ENCODE results near the gene BICDL1.
A peak's percentile ranks its signal among the peaks of the same experiment; 100 is the strongest.

BICDL1 gene

GRCh38 chr12:120125792-120126634 is 137.0 kb downstream of the BICDL1 start:
- DNase-seq (ENCODE audit: low spot score in 2 of 2) (no peak), ATAC-seq (peak; percentile 67)
- Mint-ChIP-seq H3K27ac (peak overlapping the region; percentile 89), H3K4me3 (no peak overlapping the region), H3K9me3 (no peaks in the 10 kb centered on the region), H3K4me1 (peaks cover 55% of the 10 kb centered on the region), H3K36me3 (peaks cover 59% of the 10 kb centered on the region)

DNA sequence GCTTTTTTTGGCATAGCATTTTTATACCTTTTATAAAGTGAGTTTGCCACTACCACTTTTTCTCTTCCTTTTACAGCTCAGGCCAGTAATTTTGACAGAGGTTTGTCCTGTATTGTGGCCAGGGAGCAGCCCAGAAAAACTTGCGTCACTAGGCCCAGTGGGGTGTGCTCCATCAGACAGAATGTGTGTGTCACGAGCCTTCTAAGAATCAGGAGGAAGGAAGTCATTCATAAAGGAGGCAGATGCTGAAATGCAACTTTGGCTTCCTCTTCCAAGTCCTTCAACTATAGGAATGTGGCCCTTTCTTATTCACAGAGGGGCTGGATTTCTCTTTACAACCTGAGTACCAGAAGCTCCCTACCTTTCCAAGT is 137.6 kb downstream of the BICDL1 start:
- DNase-seq (ENCODE audit: low spot score in 2 of 2) (no peak), ATAC-seq (peak; percentile 44)
- H3K4me1 Mint-ChIP-seq: peaks cover 49% of the 10 kb centered on the region
- peak overlapping the region; percentile 89 for H3K27ac Mint-ChIP-seq
- no peaks in the 10 kb centered on the region for H3K9me3 Mint-ChIP-seq
- no peak overlapping the region for H3K4me3 Mint-ChIP-seq
- peaks cover 65% of the 10 kb centered on the region for H3K36me3 Mint-ChIP-seq

- DNase-seq (ENCODE audit: low spot score in 2 of 2): no peak
- H3K27ac Mint-ChIP-seq: peak overlapping the region; percentile 78
- no peak overlapping the region for H3K4me3 Mint-ChIP-seq
- peaks cover 28% of the 10 kb centered on the region for H3K4me1 Mint-ChIP-seq
- peaks cover 93% of the 10 kb centered on the region for H3K36me3 Mint-ChIP-seq
- H3K9me3 Mint-ChIP-seq: no peaks in the 10 kb centered on the region
- no peak for ATAC-seq
These were observed 141.0 kb downstream of the BICDL1 start for GRCh38 chr12:120130011-120130410.

GRCh38 chr12:120131116-120131515 is 142.1 kb downstream of the BICDL1 start:
- no peak for ATAC-seq
- Mint-ChIP-seq H3K27ac (peak overlapping the region; percentile 48), H3K36me3 (peaks cover 99% of the 10 kb centered on the region), H3K4me1 (peaks cover 17% of the 10 kb centered on the region), H3K4me3 (no peak overlapping the region), H3K9me3 (no peaks in the 10 kb centered on the region)
- DNase-seq (ENCODE audit: low spot score in 2 of 2): no peak

- ATAC-seq (no peak), DNase-seq (ENCODE audit: low spot score in 2 of 2) (no peak)
- H3K4me3 Mint-ChIP-seq: no peak overlapping the region
- peaks cover 100% of the 10 kb centered on the region for H3K36me3 Mint-ChIP-seq
- no peaks in the 10 kb centered on the region for H3K9me3 Mint-ChIP-seq
- peak overlapping the region; percentile 82 for H3K27ac Mint-ChIP-seq
- peaks cover 6% of the 10 kb centered on the region for H3K4me1 Mint-ChIP-seq
These were observed 143.2 kb downstream of the BICDL1 start for GRCh38 chr12:120132054-120132836.

GRCh38 chr12:120132863-120133385 is 143.9 kb downstream of the BICDL1 start:
- Mint-ChIP-seq H3K4me3 (no peak overlapping the region), H3K36me3 (peaks cover 100% of the 10 kb centered on the region), H3K9me3 (no peaks in the 10 kb centered on the region), H3K27ac (peak overlapping the region; percentile 82), H3K4me1 (peaks cover 6% of the 10 kb centered on the region)
- ATAC-seq (no peak), DNase-seq (ENCODE audit: low spot score in 2 of 2) (no peak)

- no peak for ATAC-seq
- Mint-ChIP-seq H3K36me3 (peaks cover 100% of the 10 kb centered on the region), H3K9me3 (no peaks in the 10 kb centered on the region), H3K4me1 (peaks cover 4% of the 10 kb centered on the region), H3K27ac (no peak overlapping the region), H3K4me3 (no peak overlapping the region)
- no peak for DNase-seq (ENCODE audit: low spot score in 2 of 2)
These were observed 145.4 kb downstream of the BICDL1 start for GRCh38 chr12:120134307-120134980.

DNA sequence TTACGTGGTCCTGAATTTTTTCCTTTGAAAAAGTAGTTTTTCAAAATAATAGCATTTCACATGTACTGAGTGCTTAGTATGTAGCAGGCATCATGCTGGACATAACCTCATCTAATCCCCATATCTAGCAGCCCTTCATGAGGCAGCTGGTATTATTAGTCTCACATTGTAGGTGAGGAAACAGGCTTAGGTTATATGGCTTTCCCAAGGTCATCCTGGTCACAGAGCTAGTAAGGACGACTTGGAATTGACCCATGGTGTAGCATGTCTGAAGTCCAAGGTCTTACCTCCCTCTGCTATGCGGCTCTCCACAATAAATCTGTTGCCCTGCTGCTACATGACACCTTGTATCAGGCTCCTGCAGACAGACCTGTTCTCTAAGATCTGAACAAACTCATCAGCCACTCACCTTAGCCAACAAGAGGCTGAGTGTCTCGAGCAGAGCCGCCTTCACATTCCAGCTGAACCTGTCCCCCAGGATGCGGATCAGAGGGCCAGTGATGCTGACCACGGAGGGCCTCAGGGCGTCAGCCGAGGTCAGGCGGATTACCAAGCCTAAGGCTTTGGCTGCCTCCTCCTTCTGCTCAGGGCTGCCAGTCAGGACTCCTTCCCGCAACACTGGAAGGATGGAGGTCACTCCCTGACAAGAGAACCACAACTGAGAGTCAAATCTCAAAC is 147.2 kb downstream of the BICDL1 start:
- ATAC-seq: no peak
- Mint-ChIP-seq H3K36me3 (peaks cover 100% of the 10 kb centered on the region), H3K9me3 (no peaks in the 10 kb centered on the region), H3K4me3 (no peak overlapping the region), H3K27ac (no peak overlapping the region), H3K4me1 (no peaks in the 10 kb centered on the region)
- no peak for DNase-seq (ENCODE audit: low spot score in 2 of 2)

DNA sequence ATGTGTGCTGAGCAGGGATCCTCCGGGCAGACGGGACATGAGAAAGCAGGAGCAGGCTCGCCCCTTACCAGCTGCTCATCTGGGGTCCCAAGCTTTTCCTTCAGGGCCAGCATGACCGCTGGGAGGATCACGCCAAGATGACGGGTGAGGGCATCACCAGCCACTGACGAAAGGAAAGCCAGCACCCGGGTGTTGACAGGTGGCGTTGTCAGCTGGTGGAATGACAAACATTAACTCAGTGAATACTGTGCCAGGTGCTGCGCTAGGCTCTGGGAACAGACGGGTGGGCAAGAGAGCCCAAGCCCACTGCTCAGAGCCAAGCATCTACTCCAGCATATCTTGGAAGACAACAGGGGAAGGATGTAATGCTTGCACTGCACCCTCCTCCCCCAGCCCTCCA is 148.8 kb downstream of the BICDL1 start:
- no peak overlapping the region for H3K4me3 Mint-ChIP-seq
- H3K4me1 Mint-ChIP-seq: no peaks in the 10 kb centered on the region
- no peak for ATAC-seq
- H3K27ac Mint-ChIP-seq: no peak overlapping the region
- peaks cover 100% of the 10 kb centered on the region for H3K36me3 Mint-ChIP-seq
- no peaks in the 10 kb centered on the region for H3K9me3 Mint-ChIP-seq
- no peak for DNase-seq (ENCODE audit: low spot score in 2 of 2)

DNA sequence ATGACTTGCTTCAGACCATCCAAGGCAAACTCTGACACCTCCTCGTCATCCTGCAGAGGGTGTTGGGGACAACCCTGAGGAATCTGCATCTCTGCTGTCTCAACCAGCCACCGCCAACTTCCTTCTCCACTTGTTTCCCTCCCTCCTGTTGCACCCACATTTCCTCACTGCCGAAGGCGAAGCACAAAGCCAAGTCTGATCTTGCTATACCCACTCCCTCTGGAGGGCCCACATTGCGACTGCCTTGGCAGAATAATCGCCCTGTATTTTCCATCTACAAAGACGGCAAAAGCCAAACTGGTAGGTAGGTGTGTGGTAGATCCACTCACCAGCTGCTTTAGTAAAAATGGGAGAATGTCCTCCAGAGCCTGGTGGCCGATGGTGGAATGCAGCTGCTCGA is 149.3 kb downstream of the BICDL1 start:
- Mint-ChIP-seq H3K4me3 (no peak overlapping the region), H3K36me3 (peaks cover 100% of the 10 kb centered on the region), H3K4me1 (no peaks in the 10 kb centered on the region), H3K27ac (no peak overlapping the region), H3K9me3 (no peaks in the 10 kb centered on the region)
- ATAC-seq: no peak
- no peak for DNase-seq (ENCODE audit: low spot score in 2 of 2)

DNA sequence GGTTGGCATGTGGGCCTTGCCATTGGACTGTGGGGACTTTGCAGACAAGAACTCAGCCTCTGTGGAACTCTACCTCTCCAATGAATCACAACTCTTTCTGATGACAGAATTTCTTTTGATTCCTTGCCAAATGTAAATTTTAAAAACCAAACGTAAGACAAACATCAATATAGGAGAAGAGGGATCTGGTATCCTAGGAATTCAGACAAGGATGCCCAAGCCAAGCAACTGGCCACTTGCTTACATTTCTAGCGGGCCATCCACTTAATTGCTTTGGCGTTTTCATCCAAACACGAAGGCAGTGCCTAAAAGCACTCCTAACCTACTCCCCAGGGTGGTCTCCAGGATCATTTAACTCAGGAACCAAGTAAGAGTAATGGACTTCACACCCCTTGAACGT is 150.9 kb downstream of the BICDL1 start:
- ATAC-seq (no peak), DNase-seq (ENCODE audit: low spot score in 2 of 2) (no peak)
- Mint-ChIP-seq H3K27ac (peak overlapping the region; percentile 37), H3K4me1 (no peaks in the 10 kb centered on the region), H3K36me3 (peaks cover 100% of the 10 kb centered on the region), H3K4me3 (no peak overlapping the region), H3K9me3 (no peaks in the 10 kb centered on the region)

- Mint-ChIP-seq H3K4me1 (no peaks in the 10 kb centered on the region), H3K27ac (peak overlapping the region; percentile 37), H3K9me3 (no peaks in the 10 kb centered on the region), H3K36me3 (peaks cover 100% of the 10 kb centered on the region), H3K4me3 (no peak overlapping the region)
- ATAC-seq (no peak), DNase-seq (ENCODE audit: low spot score in 2 of 2) (no peak)
These were observed 151.6 kb downstream of the BICDL1 start for GRCh38 chr12:120140603-120141002.

GRCh38 chr12:120141336-120141735 is 152.3 kb downstream of the BICDL1 start:
- H3K4me3 Mint-ChIP-seq: no peak overlapping the region
- peak overlapping the region; percentile 37 for H3K27ac Mint-ChIP-seq
- no peak for DNase-seq (ENCODE audit: low spot score in 2 of 2)
- H3K9me3 Mint-ChIP-seq: no peaks in the 10 kb centered on the region
- no peak for ATAC-seq
- peaks cover 100% of the 10 kb centered on the region for H3K36me3 Mint-ChIP-seq
- no peaks in the 10 kb centered on the region for H3K4me1 Mint-ChIP-seq

DNA sequence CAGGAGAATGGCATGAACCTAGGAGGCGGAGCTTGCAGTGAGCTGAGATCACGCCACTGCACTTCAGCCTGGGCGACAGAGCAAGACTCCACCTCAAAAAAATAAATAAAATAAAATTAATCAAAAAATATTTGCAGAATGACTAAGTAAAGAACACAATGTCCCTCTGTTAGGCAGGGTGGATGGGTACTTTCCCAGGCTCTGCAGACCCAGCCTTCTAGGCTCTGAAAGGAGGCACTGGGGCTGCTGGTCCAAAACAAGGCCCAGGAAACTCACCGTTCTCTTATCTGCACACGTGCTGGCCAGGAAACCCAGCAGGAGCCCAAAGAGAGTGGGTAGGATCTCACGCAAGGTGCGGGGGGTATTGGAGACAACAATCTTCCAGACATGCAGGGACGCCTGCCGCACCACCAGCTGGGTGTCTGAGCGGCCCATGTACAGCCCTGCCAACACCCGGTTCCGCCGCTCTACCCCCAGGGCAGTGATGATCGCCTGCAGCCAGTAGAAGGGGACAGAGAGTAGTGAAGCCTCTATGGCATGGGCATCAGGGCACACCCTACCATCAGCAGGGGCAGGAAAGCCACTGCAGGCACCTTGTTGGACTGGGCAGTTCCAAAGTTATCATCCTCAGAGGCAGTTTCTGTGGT is 153.3 kb downstream of the BICDL1 start:
- Mint-ChIP-seq H3K27ac (no peak overlapping the region), H3K36me3 (peaks cover 100% of the 10 kb centered on the region), H3K9me3 (no peaks in the 10 kb centered on the region), H3K4me1 (no peaks in the 10 kb centered on the region), H3K4me3 (no peak overlapping the region)
- ATAC-seq (no peak), DNase-seq (ENCODE audit: low spot score in 2 of 2) (no peak)
